NCI-H69 (cell line): ENCODE measurements around the gene TSPAN9.

Source experiments
- DNase-seq: peaks from one replicate; lab custom pipeline; 2025; lab: John Stamatoyannopoulos, UW

The TSPAN9 gene

GRCh38 chr12:3101309-3102024, 24.3 kb downstream of the TSPAN9 start:
- DNase-seq = no peak

DNA sequence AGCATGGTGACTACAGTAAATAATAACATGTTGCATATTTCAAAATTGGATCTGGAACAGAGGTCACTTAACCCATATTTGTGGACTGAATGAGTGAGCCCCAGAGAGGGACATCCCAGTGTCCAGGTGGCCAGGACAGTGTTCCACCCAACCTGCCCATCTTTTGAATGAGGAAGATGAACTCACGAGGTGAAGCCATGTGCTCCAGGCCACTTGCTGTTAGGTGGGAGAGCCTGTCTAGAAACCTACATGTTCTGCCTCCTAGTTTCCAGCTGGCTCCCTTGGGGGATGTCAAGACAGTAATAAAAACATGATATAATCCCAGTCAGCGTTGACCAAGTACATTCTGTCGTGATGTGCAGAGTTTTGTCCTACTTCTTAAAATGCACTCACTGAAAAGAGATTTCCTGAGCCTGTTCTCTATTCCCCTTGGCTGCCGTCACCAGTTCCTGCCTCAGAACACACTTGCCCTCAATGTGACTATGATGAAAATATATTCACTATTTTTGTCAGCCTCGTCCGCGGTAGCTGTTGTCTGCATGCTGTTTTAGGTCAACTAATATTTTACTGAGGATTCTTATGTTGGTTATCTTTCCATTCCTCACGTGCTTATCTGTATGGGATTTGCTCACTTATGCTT, 25.7 kb downstream of the TSPAN9 start:
- DNase-seq = peak; percentile 27

- DNase-seq = no peak
Measured at GRCh38 chr12:3103806-3104205, 26.6 kb downstream of the TSPAN9 start.

DNA sequence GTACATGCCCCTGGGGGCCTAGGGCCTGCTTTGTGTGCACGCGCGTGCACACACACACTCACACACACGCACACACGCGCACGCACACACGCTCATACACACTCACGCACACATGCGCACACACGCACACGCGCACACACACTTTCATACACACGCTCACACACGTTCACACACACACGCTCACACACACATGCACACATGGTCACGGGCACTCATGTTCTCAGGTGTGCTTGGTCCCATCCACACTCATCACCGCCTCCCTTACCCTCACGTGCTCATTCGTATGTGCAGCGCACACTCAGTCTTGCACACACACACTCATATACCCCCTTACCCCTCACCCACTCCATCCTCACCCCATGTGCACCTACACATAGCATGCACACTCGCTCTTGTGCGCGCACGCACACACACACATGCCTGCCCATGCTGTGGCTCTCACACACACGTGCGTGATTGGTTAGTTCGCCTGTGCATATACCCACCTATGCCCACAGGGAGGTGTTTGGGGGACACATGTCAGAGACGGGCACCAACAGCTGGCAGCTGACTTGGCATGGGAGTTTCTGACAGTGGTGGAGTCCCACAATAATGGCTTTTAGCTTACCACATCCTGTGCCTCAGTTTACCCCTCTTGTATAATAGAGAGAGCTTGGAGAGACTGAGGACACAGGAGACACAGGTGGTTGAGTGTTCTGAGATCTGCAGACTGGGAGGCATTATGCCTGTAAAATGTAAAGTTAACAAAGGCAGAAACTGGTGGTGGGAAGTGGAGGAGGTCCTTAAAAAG, 28.7 kb downstream of the TSPAN9 start:
- no peak for DNase-seq

- DNase-seq = peak; percentile 64
Measured at GRCh38 chr12:3106579-3106978, 29.4 kb downstream of the TSPAN9 start.

GRCh38 chr12:3107071-3107583, 29.9 kb downstream of the TSPAN9 start:
- DNase-seq = peak; percentile 72

DNA sequence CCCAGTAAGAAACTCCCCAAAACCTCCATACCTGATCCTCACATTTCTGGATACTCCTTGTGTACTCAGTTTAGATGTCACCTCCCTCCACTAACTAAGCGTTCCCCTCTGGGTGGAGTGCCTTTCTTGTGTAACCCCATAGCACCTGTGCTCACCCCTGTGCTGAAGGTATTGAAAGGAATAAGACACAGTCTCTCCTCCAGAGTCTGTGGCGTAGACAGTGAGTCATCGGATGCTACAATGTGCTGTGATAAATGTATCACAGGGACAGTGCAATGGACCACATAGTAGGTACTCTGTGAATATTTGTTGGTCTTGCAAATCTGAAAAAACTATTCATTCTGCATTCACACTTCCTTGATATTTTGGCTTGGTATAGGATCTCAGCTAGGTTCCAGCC, 30.8 kb downstream of the TSPAN9 start:
- DNase-seq = peak; percentile 42

GRCh38 chr12:3110578-3110977, 33.4 kb downstream of the TSPAN9 start:
- DNase-seq = no peak

GRCh38 chr12:3113671-3114325, 36.6 kb downstream of the TSPAN9 start:
- no peak for DNase-seq

- no peak for DNase-seq
Measured at GRCh38 chr12:3114671-3115070, 37.5 kb downstream of the TSPAN9 start.

DNA sequence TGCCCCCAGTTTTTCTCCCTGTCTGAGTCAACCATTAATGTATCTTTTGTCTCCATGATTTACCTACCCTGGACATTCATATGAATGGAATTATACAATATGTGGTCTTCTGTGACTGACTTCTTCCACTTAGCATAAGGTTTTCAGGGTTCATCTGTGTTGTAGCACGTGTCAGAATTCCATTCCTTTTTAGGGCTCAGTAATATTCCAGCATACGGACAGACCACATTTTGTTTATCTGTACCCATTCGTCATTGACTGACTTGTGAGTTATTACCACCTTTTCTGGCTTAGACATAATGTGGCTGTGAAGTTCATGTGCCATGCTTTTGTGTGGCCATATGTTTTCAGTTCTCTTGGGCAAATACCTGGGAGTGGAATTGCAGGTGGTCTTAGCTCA, 37.9 kb downstream of the TSPAN9 start:
- DNase-seq = no peak

- DNase-seq = no peak
Measured at GRCh38 chr12:3116106-3116844, 39.1 kb downstream of the TSPAN9 start.

- DNase-seq = no peak
Measured at GRCh38 chr12:3117144-3117581, 40.0 kb downstream of the TSPAN9 start.

DNA sequence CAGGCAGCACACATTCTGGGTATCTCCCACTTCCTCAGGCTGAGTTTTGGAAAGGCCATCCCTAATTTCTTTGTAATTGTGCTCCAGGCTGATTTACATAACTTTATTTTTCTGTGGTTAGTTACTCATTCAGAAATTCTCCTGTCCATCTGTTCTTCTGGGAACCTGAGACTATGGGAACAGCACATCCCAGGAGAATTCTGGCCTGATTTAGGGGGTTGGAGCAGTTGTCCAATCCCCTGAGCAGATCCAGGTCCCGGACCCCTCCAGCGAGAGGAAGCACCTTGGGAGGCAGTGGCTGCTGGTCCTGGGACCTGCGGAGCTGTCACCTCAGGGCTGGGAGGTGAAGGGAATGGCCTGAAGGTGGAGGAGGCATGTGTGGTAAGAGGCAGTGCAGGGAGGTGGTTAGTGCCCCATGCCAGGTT, 40.4 kb downstream of the TSPAN9 start:
- DNase-seq = no peak

DNA sequence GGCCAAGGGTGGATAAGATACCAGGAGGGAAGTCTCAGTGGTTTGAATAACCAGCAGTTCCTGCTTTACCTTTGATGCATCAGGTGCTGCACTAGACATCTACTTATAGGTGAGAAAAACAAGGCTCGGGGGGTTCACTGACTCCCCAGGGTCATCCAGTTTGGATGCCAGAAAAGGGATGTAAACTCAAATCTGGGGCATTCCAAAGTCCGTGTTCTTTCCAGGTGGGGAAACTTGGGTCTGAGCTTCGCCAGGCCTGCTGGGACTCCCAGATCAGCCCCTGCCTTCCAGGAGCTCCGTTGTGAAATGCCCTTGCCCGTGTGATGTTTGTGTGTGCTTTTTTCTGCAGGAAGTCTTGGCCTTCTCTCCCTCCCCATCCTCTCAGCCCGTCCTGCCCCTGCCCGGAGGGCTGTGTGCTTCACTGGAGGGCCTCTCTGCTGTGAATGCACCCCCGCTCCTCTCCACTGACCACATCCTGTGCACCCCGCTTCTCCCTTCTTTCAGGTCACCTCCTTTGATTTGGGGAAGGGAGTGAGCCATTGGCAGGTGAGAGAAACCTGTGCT, 42.1 kb downstream of the TSPAN9 start:
- no peak for DNase-seq

GRCh38 chr12:3119756-3120601, 42.8 kb downstream of the TSPAN9 start:
- DNase-seq = no peak

GRCh38 chr12:3120701-3121100, 43.5 kb downstream of the TSPAN9 start:
- DNase-seq = no peak

DNA sequence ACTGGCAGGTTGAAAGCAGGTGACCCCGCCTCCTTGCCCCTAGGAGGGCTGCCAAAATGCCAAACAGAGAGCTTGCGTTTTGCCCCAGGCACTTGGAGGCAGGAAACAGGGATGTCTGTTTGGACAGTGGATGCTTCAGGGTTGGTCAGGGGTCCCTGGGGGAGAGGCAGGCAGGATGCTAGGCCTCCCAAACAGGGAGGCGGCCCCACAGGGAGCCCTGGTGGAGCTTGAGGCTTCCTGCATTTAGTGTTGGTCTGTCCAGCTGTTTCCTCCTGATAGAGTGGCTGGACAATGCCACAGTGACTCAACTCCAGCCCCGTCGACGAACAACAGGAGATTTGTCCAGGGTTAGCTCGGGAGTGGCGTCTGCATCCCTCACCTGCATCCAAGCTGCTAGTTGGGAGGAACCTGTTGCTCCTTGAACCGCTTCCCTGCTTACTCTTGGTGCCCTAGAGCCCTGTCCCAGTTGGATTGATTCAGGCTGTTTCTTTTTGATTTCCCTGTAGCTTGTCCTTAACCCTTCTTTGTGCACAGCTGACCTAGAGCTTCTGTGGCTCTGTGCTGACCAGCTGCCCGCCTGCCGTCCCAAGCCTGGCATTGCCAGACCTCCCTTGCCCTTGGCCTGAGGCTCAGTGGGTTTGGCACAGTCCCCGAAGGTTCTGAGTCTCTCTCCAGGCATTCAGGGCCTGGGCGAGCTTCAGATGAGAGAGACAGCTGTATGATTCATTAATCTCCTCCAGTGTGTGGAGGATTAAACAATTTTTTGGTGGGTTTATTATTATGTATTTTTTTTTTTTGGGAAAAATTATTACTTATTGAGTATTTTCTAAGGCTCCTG, 45.9 kb downstream of the TSPAN9 start:
- DNase-seq = peak; percentile 95

GRCh38 chr12:3123729-3124128, 46.5 kb downstream of the TSPAN9 start:
- no peak for DNase-seq
